ENCODE results near the gene RASGRP2. TPM values are rescaled to one million over a fixed set of nuclear protein-coding genes. Genes with fewer than 3 reads are reported as not detected.

RASGRP2 gene
- total and polyA plus RNA-seq, 7 donors, result 2.6 to 14.7 (median 8.0) TPM

DNA sequence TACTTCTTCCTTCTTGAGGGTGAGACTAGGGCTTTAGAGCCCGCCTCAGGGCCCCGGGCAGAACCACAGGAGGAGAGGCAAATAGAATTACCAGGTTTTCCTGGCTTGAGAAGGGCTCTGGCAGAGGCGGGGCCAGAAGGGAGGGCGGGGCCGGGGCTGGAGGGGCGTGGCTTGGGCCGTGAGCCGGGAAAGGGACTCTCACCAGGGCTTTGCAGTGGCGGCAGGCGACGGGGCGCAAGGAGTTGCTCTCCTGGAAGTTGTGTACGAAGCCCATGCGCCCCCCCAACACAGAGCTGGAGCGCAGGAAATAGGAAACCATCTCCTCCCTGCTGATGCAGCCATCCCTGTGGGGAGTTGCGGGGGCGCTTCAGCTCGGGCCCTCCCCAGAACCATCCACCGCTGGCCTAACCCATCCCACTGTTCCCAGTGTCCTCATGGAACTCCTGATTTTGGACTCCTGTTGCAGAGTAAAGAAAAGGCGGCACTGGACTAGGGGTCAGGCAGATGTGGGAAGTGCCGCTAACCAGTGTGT, 14.0 kb downstream of the RASGRP2 start:
- intact Hi-C loops (cut with DNase I), result loop anchor here in 1 of 2 donors (10.0 kb wide), 1 partner anchor 285 kb away; no protein-coding TSS in a partner anchor
- H3K27me3 ChIP-seq (ENCODE audit: insufficient read depth in 3 of 3, low read length in 2 of 3), result no peaks in the 10 kb centered on the region
- H3K9me3 ChIP-seq, result no peaks in the 10 kb centered on the region
- H3K27ac ChIP-seq, result no peak overlapping the region
- no peak for TF ChIP-seq CTCF (IDR thresholded peaks at IDR 0.05)
- WGBS, 3 donors, result 32 to 36% (median 32%) methylated on average over 20 to 21 of the region's 21 CpGs
- peak; percentile 48 to 67 (median 57) for ATAC-seq
- H3K4me1 ChIP-seq, result no peaks in the 10 kb centered on the region
- no peak for DNase-seq
- no peak overlapping the region for H3K4me3 ChIP-seq
- H3K36me3 ChIP-seq (ENCODE audit: insufficient read depth in 1 of 2, low read depth in 1 of 2), result peaks cover 0 to 5% of the 10 kb centered on the region in 2 donors

DNA sequence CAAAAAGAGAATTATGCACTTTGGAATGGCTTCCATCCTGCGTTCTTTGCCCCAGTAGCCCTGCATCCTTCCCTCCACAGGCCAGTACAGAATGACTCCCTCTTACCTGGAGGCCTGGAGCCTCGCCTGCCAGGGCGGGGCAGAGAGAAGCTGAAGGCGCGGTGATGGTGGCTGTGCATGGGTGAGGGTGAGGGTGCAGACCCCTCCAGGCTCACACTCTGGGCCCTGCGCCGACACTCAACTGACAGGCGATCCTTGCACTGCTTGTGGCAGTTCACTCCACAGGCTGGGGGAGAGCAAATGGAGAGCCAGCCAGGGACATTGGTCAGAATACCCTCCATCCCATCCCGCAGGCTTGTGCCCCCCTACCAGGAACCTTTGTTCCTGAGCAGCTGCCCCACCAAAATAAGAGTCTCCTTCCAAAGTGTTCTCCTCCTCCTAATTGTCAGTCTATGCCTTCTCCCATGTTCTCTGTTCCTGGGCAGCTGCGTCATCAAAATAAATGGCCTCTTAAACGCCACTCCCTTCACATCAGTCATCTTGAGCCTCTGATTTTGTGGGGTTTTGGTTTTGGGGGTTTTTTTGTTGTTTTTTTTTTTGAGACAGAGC, 15.1 kb downstream of the RASGRP2 start:
- H3K36me3 ChIP-seq (ENCODE audit: insufficient read depth in 1 of 2, low read depth in 1 of 2), result peaks cover 0 to 5% of the 10 kb centered on the region in 2 donors
- H3K27ac ChIP-seq, result no peak overlapping the region
- H3K4me3 ChIP-seq, result no peak overlapping the region
- no peaks in the 10 kb centered on the region for H3K9me3 ChIP-seq
- no peaks in the 10 kb centered on the region for H3K4me1 ChIP-seq
- no peak for DNase-seq
- intact Hi-C loops (cut with DNase I), result loop anchor here in 1 of 2 donors (10.0 kb wide), 1 partner anchor 284 kb away; no protein-coding TSS in a partner anchor
- TF ChIP-seq CTCF (IDR thresholded peaks at IDR 0.05), result no peak
- H3K27me3 ChIP-seq (ENCODE audit: insufficient read depth in 3 of 3, low read length in 2 of 3), result no peaks in the 10 kb centered on the region
- ATAC-seq, result no peak
- 96 to 98% (median 97%) methylated on average over 11 of the region's 11 CpGs for WGBS, 3 donors

DNA sequence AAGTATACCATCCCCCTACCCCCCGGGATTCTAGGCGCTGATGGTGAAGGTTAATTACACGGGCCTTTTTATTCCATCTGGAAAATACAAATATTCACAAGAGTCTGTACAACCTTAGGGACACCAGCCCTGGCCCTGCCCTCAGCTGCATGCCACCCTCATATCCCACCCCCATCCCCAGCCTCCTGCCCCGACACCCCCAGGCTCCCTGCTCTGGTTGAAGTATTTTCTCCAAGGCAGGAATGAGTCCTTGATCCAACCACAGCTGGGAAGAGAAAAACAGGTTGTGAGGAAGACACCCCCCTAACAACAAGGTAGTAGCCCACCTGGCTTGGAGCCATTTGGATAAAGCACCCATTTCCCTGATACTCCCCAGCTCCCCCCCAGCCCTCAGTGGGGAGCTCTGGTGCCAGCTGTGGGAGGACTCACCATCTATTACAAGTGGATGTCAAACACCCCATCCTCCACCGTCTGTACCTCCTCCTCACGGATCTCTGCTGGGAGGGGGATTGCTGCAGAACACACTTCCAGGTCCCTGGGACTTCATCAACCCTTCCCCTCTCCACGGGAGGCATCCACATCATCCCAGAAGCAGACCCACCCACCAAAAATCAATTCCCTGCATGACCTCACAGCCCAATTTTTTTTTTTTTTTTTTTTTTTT, 16.9 kb downstream of the RASGRP2 start:
- Histone ChIP-seq H3K9me3 (no peaks in the 10 kb centered on the region), H3K27me3 (ENCODE audit: insufficient read depth in 3 of 3, low read length in 2 of 3) (peaks cover 0 to 5% (median 0%) of the 10 kb centered on the region in 3 donors), H3K4me3 (no peak overlapping the region), H3K36me3 (ENCODE audit: insufficient read depth in 1 of 2, low read depth in 1 of 2) (peaks cover 0 to 4% of the 10 kb centered on the region in 2 donors), H3K27ac (no peak overlapping the region), H3K4me1 (peaks cover 5% of the 10 kb centered on the region)
- DNase-seq, result no peak
- no peak for ATAC-seq
- no peak for TF ChIP-seq CTCF (IDR thresholded peaks at IDR 0.05)
- 75 to 81% (median 79%) methylated on average over 7 of the region's 7 CpGs for WGBS, 3 donors
- intact Hi-C loops (cut with DNase I), result loop anchor here in 1 of 2 donors (10.0 kb wide), 1 partner anchor 282 kb away; no protein-coding TSS in a partner anchor

DNA sequence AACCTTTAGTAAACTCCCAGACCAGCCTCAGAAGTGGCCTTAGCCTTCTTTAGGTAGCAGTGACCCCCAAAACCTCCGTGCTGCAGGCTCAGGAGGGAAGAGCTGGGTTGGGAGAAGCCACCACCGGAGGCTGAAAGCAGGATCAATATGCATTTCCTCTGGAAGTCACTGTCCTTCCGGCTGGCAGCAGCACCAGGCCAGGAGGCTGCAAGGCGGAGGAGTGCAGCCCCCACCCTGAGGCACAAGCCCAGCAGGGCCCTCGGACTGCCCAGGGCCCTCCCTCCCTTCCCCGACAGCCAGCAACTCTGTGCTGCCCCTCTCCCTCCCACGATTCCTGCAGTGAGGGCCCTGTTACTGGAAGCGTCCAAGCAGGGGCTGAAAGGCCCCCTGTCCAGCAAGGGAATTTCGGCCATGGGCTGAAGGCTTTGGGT, 17.7 kb downstream of the RASGRP2 start:
- 50 to 58% (median 54%) methylated on average over 8 to 9 of the region's 9 CpGs for WGBS, 3 donors

More for the DNA sequence above, 17.7 kb downstream of the RASGRP2 start:
- H3K27me3 ChIP-seq (ENCODE audit: insufficient read depth in 3 of 3, low read length in 2 of 3), result peaks cover 0 to 5% (median 0%) of the 10 kb centered on the region in 3 donors
- no peaks in the 10 kb centered on the region for H3K9me3 ChIP-seq
- intact Hi-C loops (cut with DNase I), result loop anchor here in 1 of 2 donors (10.0 kb wide), 1 partner anchor 281 kb away; no protein-coding TSS in a partner anchor
- no peak for DNase-seq
- no peak for ATAC-seq
- peaks cover 5% of the 10 kb centered on the region for H3K4me1 ChIP-seq
- H3K27ac ChIP-seq, result no peak overlapping the region
- no peaks in the 10 kb centered on the region for H3K36me3 ChIP-seq (ENCODE audit: insufficient read depth in 1 of 2, low read depth in 1 of 2)
- H3K4me3 ChIP-seq, result no peak overlapping the region
- TF ChIP-seq CTCF (IDR thresholded peaks at IDR 0.05), result no peak

All from psoas muscle (tissue), 8 donors.